IPS-20b (cell line): ENCODE measurements around the gene PHLPP1.

Experiments used
- H3K27ac ChIP-seq: one replicate; pipeline ENCODE4 v1.5.1; 2013; ENCODE audit warnings: low read length
- H3K27me3 ChIP-seq: 2 replicates; pipeline ENCODE4 v1.6.1; 2013; ENCODE audit warnings: mild to moderate bottlenecking, low read length, inconsistent platforms; ENCODE audit not compliant: insufficient read depth
- H3K36me3 ChIP-seq: 2 replicates; pipeline ENCODE4 v1.6.1; 2013; ENCODE audit warnings: low read depth, mild to moderate bottlenecking, inconsistent platforms, low read length, moderate library complexity; ENCODE audit not compliant: insufficient read depth
- H3K4me1 ChIP-seq: 2 replicates; pipeline ENCODE4 v1.6.1; 2013; ENCODE audit warnings: mild to moderate bottlenecking, control low read depth, inconsistent platforms, low read length, moderate library complexity; ENCODE audit not compliant: insufficient read depth
- H3K4me3 ChIP-seq: 2 replicates; pipeline ENCODE4 v1.5.1; 2013; ENCODE audit warnings: mild to moderate bottlenecking, low read length, inconsistent platforms
- H3K9ac ChIP-seq: 2 replicates; pipeline ENCODE4 v1.6.1; 2013; ENCODE audit warnings: low read depth, mild to moderate bottlenecking, inconsistent platforms, low read length, moderate library complexity
- H3K9me3 ChIP-seq: 2 replicates; pipeline ENCODE4 v1.6.1; 2013; ENCODE audit warnings: mild to moderate bottlenecking, low read depth, low read length, inconsistent platforms; ENCODE audit not compliant: insufficient read depth

PHLPP1 gene

DNA sequence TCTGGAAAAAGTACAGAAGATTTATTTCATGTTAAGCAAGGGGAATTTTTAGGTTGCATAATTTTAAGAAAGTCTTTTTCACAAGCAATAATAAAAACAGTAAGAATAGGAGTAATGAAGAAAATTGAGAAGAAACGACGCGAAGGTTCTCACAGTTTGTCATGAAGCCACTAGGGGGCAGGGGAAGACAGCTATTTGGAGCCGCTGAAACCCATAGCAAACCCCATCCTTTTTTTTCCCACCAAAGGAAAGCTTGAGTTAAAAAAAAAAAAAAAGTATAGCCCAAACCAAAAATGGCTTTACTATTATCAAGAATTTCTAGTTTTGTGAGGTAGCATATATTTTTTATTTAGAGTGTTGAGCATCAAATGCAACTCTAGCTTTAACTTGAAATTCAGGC lies 300.9 kb downstream of the PHLPP1 start:
- Histone ChIP-seq H3K9ac (no peak overlapping the region), H3K36me3 (no peaks in the 10 kb centered on the region), H3K4me3 (no peak overlapping the region), H3K4me1 (no peaks in the 10 kb centered on the region), H3K27me3 (no peaks in the 10 kb centered on the region), H3K9me3 (no peaks in the 10 kb centered on the region; the same call in 1 of the 2 replicates), H3K27ac (no peak overlapping the region)

DNA sequence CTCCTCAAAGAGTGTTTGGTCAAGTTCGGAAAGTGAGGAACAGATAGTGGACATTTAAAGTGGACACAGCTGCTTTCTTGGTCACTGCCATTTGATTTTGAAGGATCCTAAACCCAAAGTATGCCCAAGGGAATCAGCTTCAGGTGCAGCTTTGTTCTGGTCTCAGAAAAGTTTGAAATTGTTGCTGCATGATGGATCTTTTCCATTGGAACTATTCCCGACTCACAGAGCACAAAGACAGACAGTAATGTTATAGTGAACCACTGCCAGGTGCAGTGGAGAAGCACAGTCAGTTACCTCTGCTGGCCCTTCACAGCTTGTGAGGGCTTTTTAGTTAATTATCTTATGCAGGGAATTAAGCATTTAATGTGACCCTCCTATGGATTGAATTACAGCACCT lies 301.7 kb downstream of the PHLPP1 start:
- no peak overlapping the region for H3K27ac ChIP-seq
- H3K4me3 ChIP-seq, result no peak overlapping the region
- H3K9ac ChIP-seq, result no peak overlapping the region
- H3K9me3 ChIP-seq, result no peaks in the 10 kb centered on the region; the same call in 1 of the 2 replicates
- no peaks in the 10 kb centered on the region for H3K36me3 ChIP-seq
- no peaks in the 10 kb centered on the region for H3K27me3 ChIP-seq
- no peaks in the 10 kb centered on the region for H3K4me1 ChIP-seq

DNA sequence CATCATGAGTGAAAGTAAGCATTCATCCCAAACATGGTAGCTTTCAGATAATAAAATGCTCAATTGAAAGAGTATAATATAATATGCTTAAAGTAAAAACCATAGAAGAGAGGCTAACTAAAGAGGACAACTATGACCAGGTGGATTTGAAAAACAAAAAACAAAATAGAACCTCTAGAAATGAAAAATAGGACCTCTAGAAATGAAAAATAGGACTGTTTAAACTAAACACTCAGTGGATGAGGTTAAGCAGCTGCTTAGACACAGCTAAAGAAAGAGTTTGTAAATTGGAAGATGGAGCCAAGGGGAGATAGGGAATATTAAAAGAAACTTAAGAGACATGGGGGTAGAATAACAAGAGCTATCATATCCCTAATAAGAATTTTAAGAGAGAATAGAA lies 302.6 kb downstream of the PHLPP1 start:
- no peak overlapping the region for H3K9ac ChIP-seq
- no peaks in the 10 kb centered on the region for H3K4me1 ChIP-seq
- H3K36me3 ChIP-seq, result no peaks in the 10 kb centered on the region
- no peaks in the 10 kb centered on the region; the same call in 1 of the 2 replicates for H3K9me3 ChIP-seq
- H3K27ac ChIP-seq, result no peak overlapping the region
- H3K27me3 ChIP-seq, result peaks cover 5% of the 10 kb centered on the region
- no peak overlapping the region for H3K4me3 ChIP-seq

DNA sequence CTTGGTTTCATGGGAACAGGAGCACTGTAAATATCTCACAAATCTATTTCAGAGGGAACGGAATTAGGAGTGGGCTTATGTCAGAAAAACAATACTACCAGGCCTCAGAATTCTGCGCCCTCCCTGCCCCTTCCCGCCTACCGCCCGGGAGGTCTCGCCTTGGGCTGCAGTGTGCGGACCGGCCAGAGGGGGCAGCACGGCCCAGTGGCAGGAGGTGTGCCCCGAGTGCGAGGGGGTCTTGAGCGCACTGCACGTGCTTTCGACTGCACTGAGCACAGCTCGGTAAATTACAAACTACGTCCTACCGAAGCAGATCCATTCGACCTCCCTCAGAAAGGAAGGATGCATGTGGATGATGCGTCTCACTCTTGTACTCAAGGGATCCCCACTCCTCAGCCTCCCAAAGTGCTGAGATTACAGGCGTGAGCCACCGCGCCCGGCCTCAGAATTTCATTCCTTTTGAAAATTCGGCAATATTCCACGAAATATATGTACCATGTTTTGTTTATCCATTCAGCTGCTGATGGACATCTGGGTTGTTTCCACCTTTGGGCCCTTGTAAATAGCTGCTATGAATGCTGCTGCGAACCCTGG lies 307.2 kb downstream of the PHLPP1 start:
- Histone ChIP-seq H3K27ac (no peak overlapping the region), H3K36me3 (no peaks in the 10 kb centered on the region), H3K4me1 (no peaks in the 10 kb centered on the region), H3K9me3 (no peaks in the 10 kb centered on the region; the same call in 1 of the 2 replicates), H3K9ac (no peak overlapping the region), H3K27me3 (peaks cover 12% of the 10 kb centered on the region), H3K4me3 (no peak overlapping the region)

DNA sequence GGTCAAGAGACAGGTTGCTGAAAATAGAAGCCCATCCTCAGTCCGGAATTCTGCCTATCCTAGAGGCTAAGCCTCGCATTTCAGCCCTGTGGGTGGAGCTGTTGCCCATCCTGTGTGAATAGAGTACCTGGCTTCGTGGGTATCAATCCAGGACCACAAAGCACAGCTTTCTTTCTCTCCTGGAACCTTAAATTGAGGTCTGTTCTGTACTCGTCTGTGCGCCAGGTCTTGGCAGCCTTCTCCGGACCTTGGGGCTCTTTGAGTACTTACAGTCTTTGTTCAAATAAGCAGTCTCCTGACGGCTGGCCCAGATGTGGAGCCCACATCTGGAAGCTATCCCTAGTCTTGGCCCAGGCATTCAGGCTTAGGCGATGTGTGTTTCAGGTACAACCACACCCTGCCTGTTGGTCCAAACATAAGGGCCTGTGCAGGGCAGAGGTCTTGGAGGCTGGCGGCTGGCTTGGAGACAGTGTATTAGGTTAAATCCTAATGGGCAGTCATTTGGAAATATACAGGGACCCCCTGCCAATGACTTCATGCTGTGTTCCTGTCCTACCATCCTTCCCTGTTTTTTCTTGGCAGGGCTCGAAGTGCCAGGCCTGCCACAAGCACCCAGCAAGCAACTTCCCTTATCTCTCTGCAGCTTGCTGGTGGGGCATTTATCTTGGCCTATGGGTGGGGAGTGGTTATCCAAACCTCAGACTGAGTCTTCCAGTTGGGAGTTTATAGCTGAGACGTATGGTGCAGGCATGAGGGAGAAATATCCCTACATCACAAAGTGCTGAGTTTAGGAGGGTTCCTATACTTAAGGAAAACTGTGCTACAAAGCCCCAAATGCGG lies 310.1 kb downstream of the PHLPP1 start:
- Histone ChIP-seq H3K9ac (no peak overlapping the region), H3K4me3 (no peak overlapping the region), H3K27ac (no peak overlapping the region), H3K4me1 (no peaks in the 10 kb centered on the region), H3K9me3 (no peaks in the 10 kb centered on the region), H3K27me3 (peaks cover 12% of the 10 kb centered on the region), H3K36me3 (no peaks in the 10 kb centered on the region)

DNA sequence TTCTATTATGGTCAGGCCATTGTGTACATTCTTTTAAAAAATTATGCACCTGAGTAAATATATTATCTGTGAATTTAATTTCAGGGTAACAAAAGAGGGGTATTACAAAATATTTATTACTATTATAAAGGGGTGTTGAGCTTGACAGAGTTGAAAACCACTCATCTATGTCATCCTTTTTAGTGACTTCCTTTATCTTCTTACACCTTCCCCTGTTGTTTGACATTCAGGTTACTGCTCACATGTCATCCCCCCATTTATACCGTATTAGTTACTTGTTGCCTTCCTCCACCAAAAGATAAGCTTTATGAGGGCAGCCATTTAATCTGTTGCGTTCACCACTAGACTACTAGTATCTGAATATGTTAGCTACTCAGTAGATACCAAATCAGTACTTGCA lies 313.0 kb downstream of the PHLPP1 start:
- no peaks in the 10 kb centered on the region for H3K9me3 ChIP-seq

More for the DNA sequence above, 313.0 kb downstream of the PHLPP1 start:
- no peaks in the 10 kb centered on the region for H3K4me1 ChIP-seq
- H3K9ac ChIP-seq, result no peak overlapping the region
- no peaks in the 10 kb centered on the region for H3K36me3 ChIP-seq
- peaks cover 3% of the 10 kb centered on the region for H3K27me3 ChIP-seq
- no peak overlapping the region for H3K27ac ChIP-seq
- no peak overlapping the region for H3K4me3 ChIP-seq
